NCI-H1694 (cell line): ENCODE data around the gene UBE2J2.
A peak's percentile ranks its signal among the peaks of the same experiment; 100 is the strongest.

Experiments used
- DNase-seq: peaks from one replicate; lab custom pipeline; 2025; lab: John Stamatoyannopoulos, UW

UBE2J2 gene

DNA sequence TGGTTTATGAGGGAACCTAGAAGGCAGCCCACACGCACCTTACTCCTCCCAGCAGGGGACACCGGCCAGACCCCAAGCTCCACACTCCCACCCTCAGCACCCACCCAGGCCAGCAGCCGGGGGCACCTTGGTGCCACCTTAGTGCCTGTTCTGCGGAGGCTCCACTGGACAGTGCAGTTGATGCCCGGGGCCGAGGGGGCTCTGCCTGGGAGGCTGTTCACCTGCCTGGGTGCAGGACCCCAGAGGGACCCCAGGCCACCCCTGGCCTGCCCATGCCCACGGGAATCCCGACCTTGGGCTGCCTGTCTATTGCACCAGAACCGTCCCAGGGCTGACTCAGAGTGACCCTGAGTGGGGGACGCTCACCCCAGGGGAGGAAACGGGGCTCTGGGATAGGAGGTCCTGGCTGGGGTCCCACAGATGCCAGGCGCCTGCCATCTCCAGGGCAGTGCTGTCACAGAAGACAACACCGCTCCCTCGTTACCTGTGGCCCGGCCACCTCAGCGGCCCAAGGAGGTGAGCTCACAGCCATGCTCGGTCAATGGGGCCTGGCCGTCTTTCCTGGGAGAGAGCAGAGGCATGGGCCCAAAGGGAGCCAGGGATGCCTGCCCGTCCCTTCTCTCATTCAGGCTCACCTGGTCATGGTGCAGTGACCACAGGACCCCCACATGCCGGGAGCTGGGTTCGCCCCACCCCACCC, 7.3 kb upstream of the UBE2J2 start:
- DNase-seq = no peak

DNA sequence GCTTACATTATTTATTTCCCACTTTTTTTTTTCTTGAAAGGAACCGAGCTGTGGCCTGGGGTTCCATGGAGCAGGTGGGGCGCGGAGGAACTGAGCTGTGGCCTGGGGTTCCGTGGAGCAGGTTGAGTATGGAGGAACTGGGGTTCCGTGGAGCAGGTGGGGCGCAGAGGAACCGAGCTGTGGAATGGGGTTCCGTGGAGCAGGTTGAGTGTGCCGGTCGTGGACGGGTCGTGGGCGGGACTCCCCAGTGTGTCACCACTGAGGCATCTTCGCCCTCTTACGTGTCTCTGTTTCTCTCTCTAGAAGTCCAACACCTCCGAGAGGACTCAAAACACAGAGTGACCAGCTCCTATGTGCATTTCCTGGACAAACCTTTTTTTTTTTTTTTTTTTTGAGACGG, 5.4 kb upstream of the UBE2J2 start:
- DNase-seq = no peak

DNA sequence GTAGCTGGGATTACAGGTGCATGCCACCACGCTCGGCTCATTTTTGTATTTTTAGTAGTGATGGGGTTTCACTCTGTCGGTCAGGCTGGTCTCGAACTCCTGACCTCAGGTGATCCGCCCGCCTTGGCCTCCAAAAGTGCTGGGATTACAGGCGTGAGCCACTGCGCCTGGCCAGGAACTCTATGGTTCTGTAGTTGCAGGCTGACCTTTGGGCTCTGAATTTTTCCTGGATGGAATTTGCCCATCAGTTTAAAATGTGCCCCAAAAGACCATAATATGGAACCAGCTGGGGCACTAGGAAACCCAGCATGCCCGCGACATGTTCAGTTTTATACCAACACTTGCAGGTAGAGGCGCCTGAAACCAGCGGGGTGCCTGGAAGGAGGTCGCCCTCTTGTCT, 5.0 kb upstream of the UBE2J2 start:
- DNase-seq = no peak

DNA sequence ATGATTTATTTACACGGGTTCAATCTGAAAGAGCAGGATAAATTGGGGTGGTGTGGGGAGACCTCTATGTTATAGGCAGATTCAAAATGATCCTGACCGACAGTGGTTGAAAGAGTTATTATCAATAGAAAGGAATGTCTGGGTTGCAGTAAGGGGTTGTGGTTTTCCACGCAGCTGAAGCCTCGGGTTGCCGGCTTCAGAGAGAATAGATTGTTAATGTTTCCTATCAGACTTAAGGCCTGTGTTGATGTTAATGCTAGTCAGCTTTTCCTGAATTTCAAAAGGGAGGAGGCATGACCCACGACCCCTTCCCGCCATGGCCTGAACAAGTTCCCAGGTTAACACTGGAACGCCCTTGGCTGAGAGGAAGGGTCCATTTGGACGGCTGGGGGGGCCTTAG, 2.2 kb upstream of the UBE2J2 start:
- DNase-seq = no peak

DNA sequence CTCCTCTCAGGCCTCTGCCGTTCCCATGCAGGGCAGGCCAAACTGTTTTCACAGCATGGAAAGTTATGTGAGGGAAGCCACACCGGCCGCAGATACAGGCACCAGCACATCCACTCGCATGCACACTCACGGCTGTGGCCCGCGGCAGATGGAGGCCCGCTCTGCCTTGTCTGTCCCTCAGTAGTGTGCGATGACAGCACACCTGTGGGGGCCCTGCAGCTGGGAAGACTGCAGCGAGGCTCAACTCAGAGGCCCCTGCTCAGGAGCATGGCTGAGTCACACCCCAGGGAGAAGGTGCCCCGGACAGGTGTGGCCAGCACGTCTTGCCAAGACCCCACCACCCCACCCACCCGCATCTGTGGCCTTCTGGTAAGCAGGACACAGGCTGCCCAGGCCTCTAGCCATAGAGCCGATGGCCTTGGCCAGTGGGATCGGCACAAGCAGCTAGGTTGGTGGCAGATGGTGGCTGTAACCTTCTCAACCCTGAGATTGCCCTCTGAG, 1.3 kb upstream of the UBE2J2 start:
- no peak for DNase-seq

DNA sequence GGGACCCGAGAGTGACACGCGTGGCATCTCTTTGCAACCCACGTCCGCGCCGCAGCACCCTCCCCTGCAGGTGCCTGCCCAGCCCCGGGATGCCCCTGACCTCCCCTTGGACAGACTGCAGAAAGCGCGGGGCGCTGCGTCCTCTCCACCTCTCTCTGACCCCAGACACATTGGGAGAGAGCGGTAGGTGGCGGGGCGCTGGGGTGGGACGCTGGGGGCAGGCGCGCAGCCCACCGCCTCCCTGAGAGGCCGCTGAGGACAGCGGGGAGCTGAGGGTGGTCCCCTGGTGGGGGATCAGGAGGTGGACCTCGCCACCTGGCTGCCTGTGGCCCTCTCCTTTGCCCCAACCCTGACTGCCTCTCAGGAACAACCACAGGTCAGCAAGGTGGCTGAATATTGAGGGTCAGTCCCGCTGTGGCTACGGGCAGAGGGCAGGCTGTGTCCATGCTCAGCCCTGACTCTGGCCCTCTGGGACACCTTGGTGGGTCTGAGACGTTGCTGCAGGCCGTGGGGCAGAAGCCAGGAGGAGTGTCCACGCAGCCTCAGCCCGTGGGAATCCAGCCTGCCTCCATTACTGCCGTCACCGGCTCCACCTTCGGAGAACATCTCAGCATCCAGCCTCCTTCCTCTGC, 761 bp upstream of the UBE2J2 start:
- no peak for DNase-seq

DNA sequence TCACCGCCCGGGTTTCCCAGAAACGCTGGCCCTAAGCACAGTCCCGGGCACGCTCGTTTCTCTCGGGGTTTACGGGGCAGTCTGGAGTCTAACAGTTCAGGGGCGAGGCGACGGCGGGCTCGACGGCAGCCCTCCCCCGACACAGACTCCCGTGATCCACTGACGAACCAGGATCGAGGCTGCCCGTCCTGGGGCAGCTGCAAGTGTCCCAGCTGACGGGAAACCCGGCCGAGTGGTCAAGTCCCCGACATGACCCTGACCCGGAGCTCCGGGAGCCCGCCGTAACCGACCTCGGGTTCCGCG, 494 bp downstream of the UBE2J2 start:
- DNase-seq = no peak

DNA sequence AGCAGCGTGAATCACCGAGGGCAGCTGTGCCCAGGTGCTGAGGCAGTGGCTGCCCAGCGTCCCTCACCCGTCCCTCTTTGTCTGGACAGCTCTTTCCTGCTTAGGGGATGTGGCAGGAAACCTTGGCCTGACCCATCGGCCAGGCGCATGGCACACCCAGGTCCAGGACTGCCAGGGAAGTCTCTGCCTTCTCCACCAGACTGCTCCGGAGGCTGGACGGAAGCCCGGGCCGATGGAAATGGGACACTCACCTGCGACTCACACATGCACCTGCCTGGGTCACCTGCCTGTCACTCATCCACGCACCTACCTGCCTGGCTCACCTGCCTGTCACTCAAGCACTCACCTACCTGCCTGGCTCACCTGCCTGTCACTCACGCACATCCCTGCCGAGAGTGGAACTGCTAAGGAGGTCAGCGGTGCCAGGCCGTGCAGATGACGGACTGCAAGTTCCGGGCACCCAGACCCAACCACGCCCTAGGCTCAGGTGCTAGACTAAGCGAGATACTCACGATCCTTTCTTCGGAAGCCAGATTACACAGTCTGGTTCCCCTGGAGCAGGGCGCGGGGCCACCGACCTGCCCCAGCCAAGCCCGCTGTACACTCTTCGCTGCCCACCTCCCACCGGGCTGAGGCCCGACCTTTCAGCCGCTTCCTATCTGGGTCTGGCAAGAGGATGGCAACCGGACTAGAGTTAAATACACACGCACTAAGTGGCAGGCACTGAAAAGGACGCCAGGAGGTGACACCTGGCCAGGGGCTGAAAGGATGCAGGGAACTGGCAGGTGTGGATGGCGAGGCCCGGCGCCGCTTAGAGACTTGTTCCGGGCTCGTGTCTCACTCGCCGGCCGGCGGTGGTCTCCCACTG, 1.1 kb downstream of the UBE2J2 start:
- DNase-seq = no peak

DNA sequence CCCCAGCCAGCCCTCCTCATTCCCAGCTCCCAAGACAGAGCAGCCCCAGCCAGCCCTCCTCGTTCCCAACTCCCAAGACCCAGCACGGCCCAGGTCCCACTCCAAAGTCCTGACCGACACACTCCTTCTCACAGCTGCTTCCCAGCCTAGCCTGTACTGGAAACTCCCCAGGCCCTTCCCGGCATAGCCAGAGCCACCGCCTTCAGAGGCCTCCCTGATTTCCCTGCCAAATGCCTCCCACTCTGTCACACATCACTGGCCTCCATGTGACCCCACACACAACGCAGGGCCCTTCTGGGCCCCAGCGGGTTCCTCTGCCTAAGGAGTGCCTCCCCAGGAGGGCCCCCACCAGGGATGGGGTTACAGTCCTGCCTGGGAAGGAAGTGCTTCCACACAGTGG, 2.8 kb downstream of the UBE2J2 start:
- no peak for DNase-seq

DNA sequence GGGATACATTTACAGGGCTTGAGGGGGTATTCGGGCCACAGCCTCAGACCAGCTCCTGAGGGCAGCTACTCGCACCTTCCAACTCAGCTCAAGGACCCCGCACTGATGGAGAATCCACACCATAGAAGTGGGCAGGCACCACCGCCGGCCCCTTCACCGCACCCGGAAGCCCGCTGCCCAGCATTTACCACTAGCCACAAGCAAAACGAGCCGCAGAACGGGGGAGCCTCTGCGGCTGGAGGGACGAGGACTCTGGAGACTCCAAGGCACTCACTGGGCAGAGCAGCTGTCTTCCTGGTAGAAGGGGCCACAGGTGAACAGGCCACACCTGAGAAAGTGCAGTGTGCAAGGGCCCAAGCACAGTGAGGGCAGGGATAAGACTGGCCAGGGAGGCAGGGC, 5.4 kb downstream of the UBE2J2 start:
- DNase-seq = no peak

DNA sequence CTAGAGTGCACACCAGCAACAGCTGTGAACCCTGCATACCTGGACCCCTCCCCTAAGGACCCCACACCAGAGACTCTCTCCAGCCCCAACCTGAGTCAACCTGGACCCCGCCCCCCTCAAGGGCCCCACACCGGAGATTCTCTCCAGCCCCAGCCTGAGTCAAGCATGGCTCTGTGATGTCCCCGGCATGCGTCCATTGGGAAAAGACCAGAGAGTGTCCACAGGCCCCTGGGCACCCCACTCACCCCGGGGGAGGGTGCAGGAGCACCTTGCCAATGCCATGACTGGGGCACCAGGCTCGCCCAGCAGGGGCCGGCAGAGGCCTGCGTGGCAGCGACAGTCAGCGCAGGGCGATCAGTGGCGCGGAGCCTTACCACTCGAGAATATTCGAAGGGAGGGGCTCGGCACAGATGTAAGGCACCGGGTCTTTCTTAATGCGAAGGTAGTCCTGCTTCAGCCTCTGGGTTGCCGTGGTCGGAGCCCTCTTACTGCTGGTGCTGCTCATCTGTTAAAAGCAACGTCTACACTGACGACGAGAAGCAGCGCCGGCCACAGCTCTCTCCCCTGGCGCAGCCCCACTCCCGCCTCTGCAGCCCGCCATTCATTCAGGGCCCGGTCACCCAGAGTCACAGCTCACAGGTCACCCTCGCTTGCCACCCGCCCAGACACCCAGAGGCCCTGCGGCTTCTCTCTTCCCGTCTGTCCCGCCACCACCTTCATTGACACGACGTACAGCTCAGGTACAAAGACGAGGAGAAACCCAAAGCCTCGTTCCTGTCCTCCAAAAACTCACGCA, 6.0 kb downstream of the UBE2J2 start:
- DNase-seq = no peak

DNA sequence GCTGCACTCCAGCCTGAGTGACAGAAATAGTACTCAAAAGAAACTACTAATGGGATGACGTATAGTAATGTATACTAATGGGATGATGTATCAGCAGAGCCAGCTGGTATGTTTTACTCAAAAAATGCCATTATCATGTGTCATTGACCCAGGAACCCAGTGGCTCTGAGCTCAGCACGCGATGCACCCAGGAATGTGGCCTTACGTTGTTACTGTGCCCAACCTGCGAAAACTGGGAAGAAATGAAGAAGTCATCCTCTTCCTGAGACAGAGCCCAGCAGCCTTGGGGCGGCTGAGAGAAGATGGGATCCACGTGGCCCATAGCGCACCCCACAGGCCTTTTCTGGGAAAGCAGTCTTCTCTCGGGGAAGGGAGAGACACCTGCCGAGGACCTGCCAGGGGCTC, 8.8 kb downstream of the UBE2J2 start:
- DNase-seq = peak; percentile 11

DNA sequence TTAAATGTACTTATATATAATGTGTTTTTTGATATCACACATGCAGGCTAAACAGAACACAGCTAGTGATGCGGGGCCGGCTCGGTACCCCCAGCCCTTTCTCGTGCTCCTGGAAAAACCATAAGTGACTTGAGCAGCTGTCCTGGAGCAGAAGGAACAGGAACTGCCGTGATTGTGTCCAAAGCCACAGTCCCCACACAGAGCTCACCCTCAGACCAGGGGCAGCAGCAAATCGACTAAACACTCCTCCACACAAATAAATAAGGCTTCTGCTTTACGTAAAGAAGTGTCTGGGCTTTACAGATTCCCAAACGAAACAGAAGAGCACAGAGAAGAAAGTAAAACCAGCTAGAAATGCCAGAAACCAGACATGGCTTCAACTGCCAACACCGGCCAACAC, 9.6 kb downstream of the UBE2J2 start:
- no peak for DNase-seq

DNA sequence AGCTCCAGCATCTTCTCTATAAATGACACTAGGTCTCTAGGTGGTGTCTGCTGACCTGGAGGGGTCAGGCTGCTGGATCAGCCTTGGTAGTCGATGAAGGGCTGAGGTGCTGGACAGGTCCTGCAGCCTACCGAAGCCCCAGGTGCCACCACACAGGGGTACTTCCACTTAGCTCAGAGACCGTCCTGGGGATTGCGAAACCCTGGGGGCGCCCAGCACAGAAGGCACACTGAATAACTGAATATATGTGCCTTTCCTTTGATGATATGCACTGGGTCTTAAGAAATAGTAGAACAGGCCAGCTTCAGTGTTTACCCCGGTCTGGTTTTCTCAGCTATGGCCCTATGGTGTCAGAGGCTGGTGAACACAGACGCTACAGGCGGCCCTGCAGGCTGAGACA, 10.9 kb downstream of the UBE2J2 start:
- DNase-seq = no peak

DNA sequence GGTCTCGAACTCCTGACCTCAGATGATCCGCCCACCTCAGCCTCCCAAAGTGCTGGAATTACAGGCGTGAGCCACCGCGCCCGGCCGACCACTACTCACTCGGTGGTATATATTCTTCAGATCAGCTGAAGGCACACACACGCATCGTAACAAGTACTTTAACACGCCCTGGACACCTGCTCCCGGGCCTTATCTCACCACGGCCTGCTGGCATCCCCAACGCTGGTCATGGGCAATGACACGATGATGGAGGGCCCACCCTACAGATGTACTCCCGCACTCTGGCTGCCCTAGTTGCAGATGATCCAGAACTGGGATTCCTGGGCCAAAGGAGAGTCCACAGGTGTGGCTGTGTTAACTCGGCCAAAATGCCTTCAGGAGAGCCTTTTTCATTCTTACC, 11.6 kb downstream of the UBE2J2 start:
- DNase-seq = no peak

DNA sequence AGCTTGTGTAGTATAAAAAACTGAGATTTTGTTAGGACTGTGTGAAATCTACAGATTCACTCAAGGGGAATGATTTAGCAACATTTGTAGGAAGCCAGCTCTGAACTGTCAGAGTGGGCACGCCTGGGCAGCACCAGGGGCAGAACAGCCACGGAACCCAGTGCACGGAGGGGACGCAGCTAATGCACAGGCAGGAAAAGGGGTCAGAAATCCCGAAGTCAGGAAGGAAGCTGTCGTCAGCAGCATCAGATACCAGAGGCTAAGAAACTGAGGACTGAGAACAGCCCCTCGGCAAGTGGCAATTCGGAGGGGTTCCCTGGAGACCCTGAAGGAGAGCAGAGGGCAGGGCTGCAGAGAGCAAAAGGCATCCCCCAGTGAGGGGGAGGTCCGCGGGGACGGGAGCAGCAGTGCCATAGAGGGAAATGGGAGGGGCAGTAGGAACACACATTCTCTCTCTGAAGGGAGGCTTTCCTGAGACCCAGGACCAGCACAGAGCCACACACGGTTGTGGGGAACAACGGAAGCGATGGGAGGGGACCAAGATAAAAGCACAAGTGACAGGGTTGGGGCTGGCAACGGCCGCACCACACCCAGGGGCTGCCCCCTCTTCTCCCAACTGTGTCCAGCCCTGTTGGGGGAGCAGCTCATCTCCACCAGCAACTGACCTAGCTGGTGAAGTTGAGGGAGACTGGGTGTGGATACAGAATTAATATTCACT, 12.7 kb downstream of the UBE2J2 start:
- DNase-seq = no peak

DNA sequence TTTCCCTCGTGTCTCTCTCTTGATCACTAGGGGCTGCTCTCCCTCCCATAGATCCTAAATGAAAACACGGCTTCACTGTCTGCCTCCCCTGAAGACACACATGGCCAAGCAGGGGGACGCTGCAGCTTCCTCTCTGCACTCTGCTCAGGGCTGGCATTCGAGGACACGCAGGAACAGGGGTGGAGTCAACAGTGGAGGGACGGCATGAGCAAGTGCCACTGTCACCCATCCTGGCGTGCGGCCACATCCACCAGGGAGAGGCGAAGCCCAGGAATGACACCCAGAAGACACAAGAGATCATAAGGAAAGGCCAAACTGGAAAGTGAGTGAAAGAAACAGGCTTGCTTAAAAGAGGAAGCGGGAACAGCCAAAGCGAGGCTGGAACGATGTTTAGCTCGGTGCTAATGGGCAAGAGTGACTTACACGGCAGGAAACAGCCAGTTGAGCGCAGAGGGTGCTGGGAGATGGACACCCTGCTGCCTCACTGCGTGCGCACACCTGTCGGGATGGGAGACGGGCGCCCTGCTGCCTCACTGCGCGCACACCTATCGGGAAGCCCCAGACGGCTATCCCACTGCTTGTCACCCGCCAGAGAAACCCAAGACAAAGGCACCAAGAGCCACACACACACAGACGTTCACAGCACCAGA, 13.6 kb downstream of the UBE2J2 start:
- DNase-seq = no peak

DNA sequence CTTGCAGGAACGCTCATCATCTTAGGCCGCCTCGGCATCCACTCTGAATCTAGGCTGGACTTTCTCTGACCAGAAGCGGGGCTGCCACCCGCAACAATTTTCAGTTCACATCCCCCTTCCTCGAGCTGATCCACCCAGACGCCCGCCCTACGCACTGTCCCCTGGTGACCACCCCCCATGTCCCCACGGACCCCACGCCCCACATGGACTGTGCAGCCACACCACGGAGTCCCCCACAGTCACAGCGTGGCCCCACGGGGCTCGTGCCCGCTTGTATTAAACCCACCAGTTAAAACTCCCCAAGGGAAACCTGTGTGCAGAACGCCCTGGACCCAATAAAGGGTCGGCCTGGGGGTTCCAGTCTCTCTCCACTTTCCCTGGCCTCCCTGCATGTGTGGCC, 14.1 kb downstream of the UBE2J2 start:
- no peak for DNase-seq

DNA sequence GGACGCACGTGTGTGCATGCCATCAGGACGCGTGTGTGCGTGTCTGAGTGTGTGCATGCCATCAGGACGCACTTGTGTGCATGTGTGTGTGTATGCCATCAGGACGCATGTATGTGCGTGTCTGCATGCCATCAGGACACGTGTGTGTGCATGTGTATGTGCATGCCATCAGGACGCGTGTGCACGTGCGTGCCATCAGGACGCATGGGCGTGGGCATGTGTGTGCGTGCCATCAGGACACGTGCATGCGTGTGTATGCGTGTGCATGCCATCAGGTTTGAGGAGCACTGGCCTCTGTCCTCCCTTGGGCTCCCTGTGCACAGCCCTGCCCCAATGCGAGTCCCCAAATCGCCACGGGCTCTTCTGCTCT, 14.6 kb downstream of the UBE2J2 start:
- no peak for DNase-seq

DNA sequence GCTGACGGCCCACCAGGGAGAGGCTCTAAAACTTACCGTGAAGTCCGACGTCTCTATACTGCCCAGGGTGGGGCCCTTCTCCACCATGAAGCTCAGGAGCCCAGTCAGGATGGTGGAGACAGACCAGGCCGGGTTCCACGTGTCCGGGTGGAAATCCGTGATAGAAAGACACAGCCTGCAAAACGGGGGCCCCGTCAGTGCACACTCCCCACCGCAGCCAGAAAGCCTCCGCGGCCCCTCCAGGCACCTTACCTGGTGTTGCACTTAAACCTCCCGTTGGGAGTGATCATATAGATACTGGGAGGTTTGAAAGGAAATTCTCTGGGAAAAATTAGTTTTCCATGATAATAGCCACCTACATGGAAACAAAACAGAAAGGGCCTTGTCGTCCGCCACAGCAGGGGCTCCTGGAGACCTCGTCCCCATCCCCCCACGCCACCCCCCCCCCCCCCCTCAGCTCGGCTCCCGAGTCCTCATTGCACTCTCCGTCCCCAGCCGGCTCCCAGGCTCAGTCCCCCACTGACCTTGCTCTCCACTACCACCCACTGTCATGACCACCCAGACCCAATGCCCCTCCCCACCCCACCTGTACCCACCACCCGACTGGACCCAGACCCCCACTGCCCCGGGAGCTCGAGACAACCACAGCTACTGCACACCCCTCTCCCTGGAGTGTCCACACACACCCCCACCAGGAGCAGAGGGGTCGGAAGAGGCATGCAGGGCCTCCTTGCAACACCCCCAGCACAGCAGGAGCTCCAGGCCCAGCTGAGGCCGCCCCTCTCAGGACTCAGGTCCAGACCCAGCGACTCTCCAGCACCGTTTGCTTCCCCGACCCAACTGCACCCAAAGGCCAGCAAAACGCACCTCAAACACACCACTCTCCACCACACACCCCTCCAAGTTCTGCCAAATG, 16.4 kb downstream of the UBE2J2 start:
- DNase-seq = no peak
